GM10248 (cell line): Measurements from ENCODE around the gene FNBP1.
"Not testable (repeated sequence)": the region's sequence is repeated elsewhere in the genome, so short reads cannot be mapped to it uniquely, and the experiment has no call there.

ENCODE experiments used
- CTCF ChIA-PET: fragments of 300-600 bp; sonication (Branson Sonifier 250); formaldehyde crosslinking; extraction: SDS; loops from one replicate; lab custom pipeline; 2021; ENCODE audit warnings: antibody characterized with exemption; lab: Yijun Ruan, JAX
- POLR2A ChIA-PET: fragments of 350-650 bp; sonication (Branson Sonifier 250); formaldehyde crosslinking; extraction: SDS; loops from one replicate; lab custom pipeline; 2020; ENCODE audit warnings: antibody characterized with exemption; lab: Yijun Ruan, JAX
- DNase-seq: peaks from one replicate; pipeline ENCODE4 v3.0.0; 2012; ENCODE audit errors: extremely low spot score
- TF ChIP-seq, protein P1 (sequence below): IDR thresholded peaks from 2 replicates; pipeline ENCODE4 v1.5.1; 2012; ENCODE audit warnings: mild to moderate bottlenecking, low read depth; ENCODE audit errors: extremely low read depth, missing control alignments, control extremely low read depth

Gene FNBP1

DNA sequence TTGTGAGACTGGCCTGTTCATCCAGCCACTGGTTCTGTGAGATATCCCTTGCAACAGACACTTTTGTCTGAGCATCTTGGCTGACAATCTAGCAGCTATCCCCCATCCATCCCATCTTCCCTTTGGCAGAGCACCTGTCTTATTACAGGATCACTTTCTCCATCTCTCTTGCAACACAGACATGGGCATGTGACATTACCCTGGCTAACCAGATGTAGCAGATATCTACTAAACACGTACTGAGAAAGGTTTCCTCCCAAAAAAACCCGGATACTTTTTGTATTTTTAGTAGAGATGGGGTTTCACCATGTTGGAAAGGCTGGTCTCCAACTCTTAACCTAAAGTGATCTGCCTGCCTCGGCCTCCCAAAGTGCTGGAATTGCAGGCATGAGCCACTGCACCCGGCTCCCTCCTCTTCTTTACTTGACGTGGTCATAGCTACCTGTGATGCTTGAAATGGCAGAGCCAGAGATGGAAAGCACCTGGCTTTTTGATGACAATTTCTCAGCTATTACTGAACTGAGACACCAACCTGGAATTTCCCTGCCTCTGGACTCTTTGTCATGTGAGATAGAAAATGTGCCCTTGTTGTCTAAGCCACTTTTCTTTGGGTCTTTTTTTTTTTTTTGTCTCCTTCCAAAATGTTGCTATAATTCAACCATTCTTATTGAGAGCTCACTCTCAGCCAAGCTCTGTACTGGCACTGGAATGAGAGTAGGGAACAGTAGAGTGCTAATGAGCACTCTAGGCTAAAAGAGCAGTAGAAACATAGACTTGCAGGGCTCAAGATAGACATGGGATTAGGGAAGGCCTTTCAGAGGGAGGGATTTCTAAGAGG is 32.6 kb downstream of the FNBP1 start:
- DNase-seq, result no peak
- TF ChIP-seq, protein P1, sequence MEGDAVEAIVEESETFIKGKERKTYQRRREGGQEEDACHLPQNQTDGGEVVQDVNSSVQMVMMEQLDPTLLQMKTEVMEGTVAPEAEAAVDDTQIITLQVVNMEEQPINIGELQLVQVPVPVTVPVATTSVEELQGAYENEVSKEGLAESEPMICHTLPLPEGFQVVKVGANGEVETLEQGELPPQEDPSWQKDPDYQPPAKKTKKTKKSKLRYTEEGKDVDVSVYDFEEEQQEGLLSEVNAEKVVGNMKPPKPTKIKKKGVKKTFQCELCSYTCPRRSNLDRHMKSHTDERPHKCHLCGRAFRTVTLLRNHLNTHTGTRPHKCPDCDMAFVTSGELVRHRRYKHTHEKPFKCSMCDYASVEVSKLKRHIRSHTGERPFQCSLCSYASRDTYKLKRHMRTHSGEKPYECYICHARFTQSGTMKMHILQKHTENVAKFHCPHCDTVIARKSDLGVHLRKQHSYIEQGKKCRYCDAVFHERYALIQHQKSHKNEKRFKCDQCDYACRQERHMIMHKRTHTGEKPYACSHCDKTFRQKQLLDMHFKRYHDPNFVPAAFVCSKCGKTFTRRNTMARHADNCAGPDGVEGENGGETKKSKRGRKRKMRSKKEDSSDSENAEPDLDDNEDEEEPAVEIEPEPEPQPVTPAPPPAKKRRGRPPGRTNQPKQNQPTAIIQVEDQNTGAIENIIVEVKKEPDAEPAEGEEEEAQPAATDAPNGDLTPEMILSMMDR, result no peak
- ChIA-PET POLR2A (interaction anchor here (0.6 to 2.6 kb wide), 14 partner anchors 8 to 121 kb away, joined by 3 to 9 read pairs (median 4); no protein-coding TSS in a partner anchor), CTCF (interaction anchor here (0.7 to 2.9 kb wide), 6 partner anchors 12 to 24 kb away, joined by 3 to 11 read pairs (median 3); no protein-coding TSS in a partner anchor)

DNA sequence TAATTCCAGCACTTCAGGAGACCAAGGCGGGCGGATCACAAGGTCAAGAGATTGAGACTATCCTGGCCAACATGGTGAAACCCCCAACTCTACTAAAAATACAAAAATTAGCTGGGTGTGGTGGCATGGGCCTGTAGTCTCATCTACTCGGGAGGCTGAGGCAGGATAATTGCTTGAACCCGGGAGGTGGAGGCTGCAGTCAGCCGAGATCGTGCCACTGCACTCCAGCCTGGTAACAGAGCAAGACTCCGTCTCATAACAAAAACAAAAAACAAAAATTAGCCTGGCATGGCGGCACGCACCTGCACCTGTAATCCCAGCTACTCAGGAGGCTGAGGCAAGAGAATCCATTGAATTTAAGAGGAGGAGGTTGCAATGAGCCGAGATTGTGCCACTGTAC is 33.4 kb downstream of the FNBP1 start:
- ChIA-PET POLR2A (interaction anchor here (0.7 to 2.6 kb wide), 7 partner anchors 9 to 25 kb away, joined by 3 to 9 read pairs (median 4); no protein-coding TSS in a partner anchor), CTCF (interaction anchor here (1.5 to 2.9 kb wide), 4 partner anchors 9 to 17 kb away, joined by 4 to 11 read pairs (median 6); no protein-coding TSS in a partner anchor)
- not testable (repeated sequence) for DNase-seq

DNA sequence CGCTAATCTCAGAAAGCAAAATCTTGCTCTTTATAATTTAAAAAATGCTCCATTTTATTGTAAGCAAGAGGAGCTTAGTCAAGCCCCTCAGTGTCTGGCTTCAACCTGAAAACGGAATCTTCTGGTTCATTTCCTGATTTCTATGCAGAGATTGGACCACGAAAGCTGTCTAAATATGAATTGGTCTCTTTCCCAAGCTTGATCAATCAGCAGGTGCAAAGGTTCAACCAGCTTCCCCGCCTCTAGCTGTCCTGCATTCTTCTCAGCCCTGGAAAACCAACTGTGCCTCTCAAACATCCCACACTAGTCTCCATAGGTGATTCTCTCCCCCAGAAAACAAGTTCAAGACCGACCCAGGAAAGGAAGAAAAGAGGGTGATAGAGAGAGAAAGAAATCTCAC is 34.5 kb downstream of the FNBP1 start:
- TF ChIP-seq, protein P1, result no peak
- POLR2A ChIA-PET, result interaction anchor here (1.0 to 2.0 kb wide), 6 partner anchors 8 to 122 kb away, joined by 3 to 7 read pairs (median 4); no protein-coding TSS in a partner anchor
- CTCF ChIA-PET, result interaction anchor here (1.1 to 2.9 kb wide), 7 partner anchors 9 to 123 kb away, joined by 3 to 11 read pairs (median 5); no protein-coding TSS in a partner anchor
- DNase-seq, result no peak

DNA sequence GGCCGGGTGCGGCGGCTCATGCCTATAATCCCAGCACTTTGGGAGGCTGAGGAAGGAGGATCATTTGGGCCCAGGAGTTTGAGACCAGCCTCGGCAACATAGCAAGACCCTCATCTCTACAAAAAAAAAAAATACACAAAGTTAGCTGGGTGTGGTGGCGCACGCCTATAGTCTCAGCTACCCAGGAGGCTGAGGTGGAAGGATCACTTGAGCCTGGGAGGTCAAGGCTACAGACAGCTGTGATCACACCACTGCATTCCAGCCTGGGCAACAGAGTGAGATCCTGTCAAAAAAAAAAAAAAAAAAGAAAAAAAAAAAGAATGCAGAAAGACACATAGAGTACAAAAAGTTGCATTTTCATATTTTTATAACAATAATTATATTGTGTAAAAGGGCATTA is 36.0 kb downstream of the FNBP1 start:
- CTCF ChIA-PET, result interaction anchor here (1.2 to 1.6 kb wide), 3 partner anchors 19 to 74 kb away, joined by 3 read pairs; no protein-coding TSS in a partner anchor
- POLR2A ChIA-PET, result interaction anchor here (0.8 to 1.1 kb wide), 3 partner anchors 9 to 13 kb away, joined by 3 to 5 read pairs (median 4); no protein-coding TSS in a partner anchor
- not testable (repeated sequence) for DNase-seq

DNA sequence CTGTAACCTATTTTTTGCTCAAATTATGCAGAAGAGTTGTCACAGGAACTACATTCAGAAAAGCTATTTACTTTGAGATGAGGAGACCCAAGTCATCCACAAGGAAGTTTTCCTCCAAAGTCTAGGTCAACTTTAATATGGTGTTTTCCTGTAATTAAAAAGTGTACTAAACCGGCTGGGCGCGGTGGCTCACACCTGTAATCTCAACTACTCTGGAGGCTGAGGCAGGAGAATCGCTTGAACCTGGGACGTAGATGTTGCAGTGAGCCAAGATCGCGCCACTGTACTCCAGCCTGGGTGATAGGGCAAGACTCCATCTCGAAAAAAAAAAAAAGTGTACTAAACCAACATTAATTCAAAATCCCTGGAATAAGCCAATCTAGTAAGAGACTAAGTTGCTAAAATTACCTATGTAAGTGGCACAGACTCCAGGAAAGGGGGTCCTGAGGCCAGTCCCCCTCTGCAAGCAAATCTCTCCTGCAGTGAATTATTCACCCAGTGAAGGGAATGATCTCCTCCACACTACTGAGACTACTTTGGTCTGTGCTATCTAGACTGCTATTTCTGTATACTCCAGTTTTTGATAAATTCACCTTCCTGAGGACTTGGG is 38.9 kb downstream of the FNBP1 start:
- ChIA-PET CTCF (interaction anchor here (1.0 to 1.7 kb wide), 5 partner anchors 8 to 42 kb away, joined by 3 to 4 read pairs (median 3); no protein-coding TSS in a partner anchor), POLR2A (interaction anchor here (0.6 kb wide), 1 partner anchor 47 kb away, joined by 8 read pairs; no protein-coding TSS in a partner anchor)
- TF ChIP-seq, protein P1, result no peak
- DNase-seq, result no peak

DNA sequence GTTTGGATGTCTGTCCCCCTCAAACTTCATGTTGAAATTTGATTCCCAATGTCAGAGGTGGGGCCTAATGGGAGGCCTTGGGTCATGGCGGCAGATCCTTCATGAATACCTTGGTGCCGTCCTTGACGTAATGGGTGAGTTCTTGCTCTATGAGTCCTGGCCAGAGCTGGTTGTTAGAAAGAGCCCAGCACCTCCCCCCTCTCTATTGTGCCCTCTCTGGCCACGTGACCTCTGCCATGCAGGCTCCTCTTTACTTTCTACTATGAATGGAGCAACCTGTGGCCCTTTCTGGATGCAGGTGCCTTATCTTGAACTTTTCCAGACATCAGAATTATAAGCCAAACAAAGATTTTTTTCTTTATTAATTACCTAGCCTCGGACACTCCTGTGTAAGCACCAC is 40.7 kb downstream of the FNBP1 start:
- CTCF ChIA-PET, result no interaction called here
- POLR2A ChIA-PET, result interaction anchor here (0.6 kb wide), 1 partner anchor 8 kb away, joined by 4 read pairs; no protein-coding TSS in a partner anchor
- no peak for DNase-seq
- TF ChIP-seq, protein P1, result no peak

DNA sequence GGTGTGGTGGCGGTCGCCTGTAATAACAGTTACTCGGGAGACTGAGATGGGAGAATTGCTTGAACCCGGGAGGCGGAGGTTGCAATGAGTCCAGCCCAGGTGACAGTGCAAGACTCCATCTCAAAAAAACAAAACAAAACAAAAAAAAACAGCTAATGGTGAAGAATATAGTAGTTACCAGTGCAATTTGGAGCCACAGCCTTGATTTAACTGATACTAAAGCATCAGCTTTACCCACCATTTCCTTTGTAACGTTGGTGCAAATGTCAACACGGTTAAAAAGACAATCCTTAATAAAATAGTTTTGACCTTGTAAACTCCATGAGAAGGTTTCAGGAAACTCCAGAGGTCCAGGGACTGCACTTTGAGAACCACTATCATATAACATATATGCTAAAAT is 41.8 kb downstream of the FNBP1 start:
- DNase-seq, result no peak
- TF ChIP-seq, protein P1, result no peak
- CTCF ChIA-PET, result interaction anchor here (1.1 to 1.9 kb wide), 6 partner anchors 10 to 116 kb away, joined by 3 to 5 read pairs (median 4); no protein-coding TSS in a partner anchor
- POLR2A ChIA-PET, result interaction anchor here (0.6 to 2.2 kb wide), 2 partner anchors 10 to 23 kb away, joined by 3 to 6 read pairs; no protein-coding TSS in a partner anchor
